Measurements from ENCODE around the gene PDZD8. TPM values are rescaled to one million over a fixed set of nuclear protein-coding genes. Genes with fewer than 3 reads are reported as not detected.
A peak's percentile ranks its signal among the peaks of the same experiment; 100 is the strongest.

Gene PDZD8
- total RNA-seq, 1 experiment from 2014 or later: 16.0 TPM

GRCh38 chr10:117400329-117400728, 25.1 kb upstream of the PDZD8 start:
- no peaks in the 10 kb centered on the region for H3K27me3 ChIP-seq (ENCODE audit: insufficient read depth, low read depth)
- no peak overlapping the region for H2AFZ ChIP-seq
- peaks cover 13% of the 10 kb centered on the region for H3K4me1 ChIP-seq (replicated peaks; ENCODE audit: insufficient read depth)
- no TSS peak for BruUV-seq (replicated peaks)
- DNase-seq: no peak
- no peaks in the 10 kb centered on the region for H3K9me3 ChIP-seq (ENCODE audit: insufficient read depth, low read depth)
- no peaks in the 10 kb centered on the region for H3K9me2 ChIP-seq (ENCODE audit: insufficient read depth)
- H3K27ac ChIP-seq: no peak overlapping the region
- H3K79me2 ChIP-seq (ENCODE audit: low read depth): no peaks in the 10 kb centered on the region
- intact Hi-C loops (cut with micrococcal nuclease; ENCODE audit: unreplicated experiment): no loop called here
- H3F3A ChIP-seq (ENCODE audit: insufficient read depth, low read depth): 0 out of 2 replicates have a peak, but pooled peaks cover 4% of the 10 kb centered on the region
- H3K36me3 ChIP-seq (ENCODE audit: low read depth): no peaks in the 10 kb centered on the region
- no peak for TF ChIP-seq CTCF (conservative IDR thresholded peaks at IDR 0.05)
- TF ChIP-seq EZH2 (IDR thresholded peaks at IDR 0.05; ENCODE audit: low read depth): no peak
- ChIA-PET CTCF (no interaction called here), POLR2A (ENCODE audit: unreplicated experiment) (no interaction called here)
- H3K4me3 ChIP-seq: no peak overlapping the region
- H3K4me2 ChIP-seq: no peak overlapping the region
- H4K20me1 ChIP-seq (ENCODE audit: insufficient read depth): no peaks in the 10 kb centered on the region

DNA sequence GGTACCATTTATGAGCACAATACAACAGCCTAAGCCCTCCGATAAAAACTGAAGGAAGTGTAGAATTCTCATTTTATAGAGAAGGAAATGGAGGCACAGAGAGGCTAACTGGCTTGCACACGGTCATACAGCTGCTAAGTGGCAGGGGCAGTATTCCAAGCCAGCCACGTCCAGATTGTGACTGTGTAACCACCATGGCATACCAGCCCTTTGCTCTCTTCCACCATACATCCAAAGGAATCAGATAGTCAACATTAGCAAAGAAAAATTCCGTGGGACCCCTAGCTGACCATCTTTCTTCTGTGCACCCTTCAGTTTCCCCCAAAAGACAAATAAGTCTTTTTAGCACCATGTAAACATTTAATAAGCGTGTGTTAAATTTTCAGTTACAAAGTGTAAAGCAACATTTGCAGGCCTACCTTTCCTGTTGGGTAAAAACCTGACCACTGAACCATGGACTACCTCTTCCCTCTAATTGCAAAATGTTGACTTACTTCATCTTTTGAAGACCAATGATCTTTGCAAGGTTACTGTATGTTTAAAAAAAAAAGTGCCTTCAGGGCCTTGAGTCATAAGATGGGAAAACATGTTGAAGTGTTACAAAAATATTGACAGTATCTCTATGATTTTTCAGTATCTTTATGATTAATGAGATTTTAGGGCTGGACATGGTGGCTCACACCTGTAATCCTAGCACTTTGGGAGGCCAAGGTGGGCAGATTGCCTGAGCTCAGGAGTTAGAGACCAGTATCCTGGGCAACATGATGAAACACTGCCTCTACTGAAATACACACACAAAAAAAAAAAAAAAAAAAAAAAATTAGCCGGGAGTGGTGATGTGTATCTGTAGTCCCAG, 24.3 kb upstream of the PDZD8 start:
- Histone ChIP-seq H3K9me2 (ENCODE audit: insufficient read depth) (no peaks in the 10 kb centered on the region), H3K79me2 (ENCODE audit: low read depth) (no peaks in the 10 kb centered on the region), H4K20me1 (ENCODE audit: insufficient read depth) (no peaks in the 10 kb centered on the region), H2AFZ (no peak overlapping the region), H3K36me3 (ENCODE audit: low read depth) (no peaks in the 10 kb centered on the region), H3K4me2 (peak overlapping the region; percentile 14; the same call in 1 of the 2 replicates), H3K9me3 (ENCODE audit: insufficient read depth, low read depth) (no peaks in the 10 kb centered on the region), H3K27me3 (ENCODE audit: insufficient read depth, low read depth) (no peaks in the 10 kb centered on the region), H3F3A (ENCODE audit: insufficient read depth, low read depth) (0 out of 2 replicates have a peak, but pooled peaks cover 4% of the 10 kb centered on the region), H3K27ac (peak overlapping the region; percentile 18; the same call in 1 of the 2 replicates), H3K4me1 (replicated peaks; ENCODE audit: insufficient read depth) (peaks cover 7% of the 10 kb centered on the region), H3K4me3 (no peak overlapping the region)
- intact Hi-C loops (cut with micrococcal nuclease; ENCODE audit: unreplicated experiment): no loop called here
- ChIA-PET CTCF (no interaction called here), POLR2A (ENCODE audit: unreplicated experiment) (no interaction called here)
- no peak for TF ChIP-seq EZH2 (IDR thresholded peaks at IDR 0.05; ENCODE audit: low read depth)
- no peak for TF ChIP-seq CTCF (conservative IDR thresholded peaks at IDR 0.05)
- DNase-seq: peak in 1 of 2 experiments; percentile 86
- BruUV-seq (replicated peaks): no TSS peak

DNA sequence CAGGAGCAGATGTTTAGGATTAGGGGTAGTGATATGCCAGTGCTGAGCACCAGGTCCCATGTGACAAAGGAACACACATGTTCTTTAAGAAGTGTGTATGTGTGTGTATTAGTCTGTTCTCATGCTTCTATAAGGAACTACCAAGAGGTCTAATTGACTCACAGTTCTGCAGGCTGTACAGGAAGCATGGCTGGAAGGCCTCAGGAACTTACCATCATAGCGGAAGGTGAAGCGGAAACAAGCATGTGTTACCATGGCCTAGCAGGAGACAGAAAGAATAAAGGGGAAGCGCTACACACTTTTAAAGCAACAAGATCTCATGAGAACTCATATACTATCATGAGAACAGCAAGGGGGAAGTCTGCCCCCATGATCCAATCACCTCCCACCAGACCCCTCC, 22.8 kb upstream of the PDZD8 start:
- no peak for DNase-seq
- no TSS peak for BruUV-seq (replicated peaks)
- H3K9me2 ChIP-seq (ENCODE audit: insufficient read depth): no peaks in the 10 kb centered on the region
- no peaks in the 10 kb centered on the region for H3K36me3 ChIP-seq (ENCODE audit: low read depth)
- no peak overlapping the region for H3K27ac ChIP-seq
- H2AFZ ChIP-seq: no peak overlapping the region
- no peak overlapping the region for H3K4me3 ChIP-seq
- CTCF ChIA-PET: no interaction called here
- H3K79me2 ChIP-seq (ENCODE audit: low read depth): no peaks in the 10 kb centered on the region
- peaks cover 6% of the 10 kb centered on the region for H3K4me1 ChIP-seq (replicated peaks; ENCODE audit: insufficient read depth)
- no peaks in the 10 kb centered on the region for H3K27me3 ChIP-seq (ENCODE audit: insufficient read depth, low read depth)
- no peak overlapping the region for H3K4me2 ChIP-seq
- intact Hi-C loops (cut with micrococcal nuclease; ENCODE audit: unreplicated experiment): no loop called here
- H4K20me1 ChIP-seq (ENCODE audit: insufficient read depth): no peaks in the 10 kb centered on the region
- POLR2A ChIA-PET (ENCODE audit: unreplicated experiment): no interaction called here
- H3F3A ChIP-seq (ENCODE audit: insufficient read depth, low read depth): 0 out of 2 replicates have a peak, but pooled peaks cover 4% of the 10 kb centered on the region
- H3K9me3 ChIP-seq (ENCODE audit: insufficient read depth, low read depth): no peaks in the 10 kb centered on the region
- TF ChIP-seq EZH2 (IDR thresholded peaks at IDR 0.05; ENCODE audit: low read depth) (no peak), CTCF (conservative IDR thresholded peaks at IDR 0.05) (no peak)
